HepG2 (cell line): ENCODE results near the gene MARS1.
"Not testable (repeated sequence)": the region's sequence is repeated elsewhere in the genome, so short reads cannot be mapped to it uniquely, and the experiment has no call there.

Source experiments
- ARID2 ChIP-seq: sonication (generic); formaldehyde crosslinking; IDR thresholded peaks from 2 replicates; pipeline ENCODE4 v1.8.1; 2022; ENCODE audit warnings: mild to moderate bottlenecking, missing genetic modification reagents, borderline replicate concordance
- BCL6 ChIP-seq: IDR thresholded peaks from 2 replicates; pipeline ENCODE4 v1.6.1; 2016; ENCODE audit warnings: missing genetic modification reagents, missing compliant biosample characterization
- CBX2 ChIP-seq, 2 experiments: fragments of 200-600 bp in 1 of 2; sonication (generic); formaldehyde crosslinking in 1 of 2; IDR thresholded peaks; 2 replicates each; pipeline versions ENCODE4 v1.7.0 to v1.8.1; 2018 to 2022; ENCODE audit warnings: low read depth in 2 of 2, low read length in 1 of 2, mild to moderate bottlenecking in 1 of 2, missing genetic modification reagents in 1 of 2
- CERS6 ChIP-seq: sonication (generic); formaldehyde crosslinking; IDR thresholded peaks from 2 replicates; pipeline ENCODE4 v1.5.0; 2020; ENCODE audit warnings: missing genetic modification reagents
- CTCF ChIP-seq: sonication (generic); formaldehyde crosslinking; IDR thresholded peaks from 2 replicates; pipeline ENCODE4 v1.5.0; 2020; ENCODE audit warnings: mild to moderate bottlenecking, missing genetic modification reagents, moderate library complexity
- EHMT2 ChIP-seq: fragments of 200-600 bp; sonication (generic); IDR thresholded peaks from 2 replicates; pipeline ENCODE4 v1.7.0; 2017; ENCODE audit warnings: antibody characterized with exemption, low read depth, low read length, borderline replicate concordance
- MAFF ChIP-seq: IDR thresholded peaks from 2 replicates; pipeline ENCODE4 v1.6.1; 2011; ENCODE audit warnings: low read depth, low read length, improper control_type of control experiment
- PBX3 ChIP-seq: sonication (generic); formaldehyde crosslinking; IDR thresholded peaks from 2 replicates; pipeline ENCODE4 v1.8.1; 2023; ENCODE audit warnings: missing genetic modification reagents, inconsistent platforms, borderline replicate concordance
- PRPF4 ChIP-seq: fragments of 200-400 bp; formaldehyde crosslinking; IDR thresholded peaks from 2 replicates; pipeline ENCODE4 v1.6.1; 2016; ENCODE audit warnings: low read length, low read depth; ENCODE audit not compliant: poor library complexity, severe bottlenecking
- PTBP1 ChIP-seq: fragments of 200-400 bp; formaldehyde crosslinking; IDR thresholded peaks from 2 replicates; pipeline ENCODE4 v1.6.1; 2018; ENCODE audit warnings: low read length, low read depth; ENCODE audit not compliant: poor library complexity, severe bottlenecking
- RFXAP ChIP-seq: sonication (generic); formaldehyde crosslinking; IDR thresholded peaks from 2 replicates; pipeline ENCODE4 v1.4.0; 2020; ENCODE audit warnings: missing genetic modification reagents, borderline replicate concordance
- SMC3 ChIP-seq: IDR thresholded peaks from 2 replicates; pipeline ENCODE4 v1.6.1; 2011; ENCODE audit warnings: low read length, improper control_type of control experiment
- STAT6 ChIP-seq: sonication (generic); formaldehyde crosslinking; IDR thresholded peaks from 2 replicates; pipeline ENCODE4 v1.4.0; 2020; ENCODE audit warnings: missing genetic modification reagents, mild to moderate bottlenecking, borderline replicate concordance
- ZNF598 ChIP-seq: sonication (generic); formaldehyde crosslinking; IDR thresholded peaks from 2 replicates; pipeline ENCODE4 v1.5.1; 2020; ENCODE audit warnings: mild to moderate bottlenecking, missing genetic modification reagents, borderline replicate concordance

- not testable (repeated sequence) for TF ChIP-seq PTBP1; PBX3 (CRISPR knock-in tag); MAFF; CBX2 (IDR thresholded peaks at IDR 0.05; ENCODE audit: low read depth, low read length); CBX2 (CRISPR knock-in tag; IDR thresholded peaks at IDR 0.05; ENCODE audit: low read depth); SMC3; RFXAP (CRISPR knock-in tag); CTCF (CRISPR knock-in tag); STAT6; CERS6; ARID2 (CRISPR knock-in tag); PRPF4; EHMT2; BCL6 (CRISPR knock-in tag); ZNF598 (CRISPR knock-in tag)
Observed at GRCh38 chr12:57513677-57514076, 25.8 kb downstream of the MARS1 start.
